Tibial artery (tissue), 4 donors: Measurements from ENCODE around the gene DSG4.

ENCODE experiments used
- DNase-seq, 2 donors: peaks; one replicate each; pipeline ENCODE4 v3.0.0-alpha.2; 2019
- H3K27ac ChIP-seq, 2 donors: fragments of 200-600 bp; sonication (generic) in 1 of 2; 1 replicate in 1 of 2; 2 replicates in 1 of 2; pipeline ENCODE4 v1.5.1; 2018 to 2019; ENCODE audit warnings: mild to moderate bottlenecking in 1 of 2
- H3K27me3 ChIP-seq, 2 donors: fragments of 200-600 bp; sonication (generic) in 1 of 2; one replicate each; pipeline versions ENCODE4 v1.5.1 to v1.6.0; 2016 to 2019
- H3K36me3 ChIP-seq, 3 donors: fragments of 200-600 bp; sonication (generic) in 2 of 3; one replicate each; pipeline ENCODE4 v1.5.1; 2016 to 2019; ENCODE audit warnings: mild to moderate bottlenecking in 2 of 3
- H3K4me1 ChIP-seq, 4 donors: fragments of 200-600 bp; sonication (generic) in 2 of 4; 1 replicate in 3 of 4; 2 replicates in 1 of 4; pipeline ENCODE4 v1.5.1; 2016 to 2019
- H3K4me3 ChIP-seq, 2 donors: fragments of 200-600 bp; sonication (generic) in 1 of 2; 1 replicate in 1 of 2; 2 replicates in 1 of 2; pipeline ENCODE4 v1.5.1; 2018 to 2019; ENCODE audit warnings: mild to moderate bottlenecking in 2 of 2
- H3K9me3 ChIP-seq, 3 donors: fragments of 200-600 bp; sonication (generic) in 1 of 3; one replicate each; pipeline ENCODE4 v1.5.1; 2016 to 2019
- intact Hi-C: fragments of 100-400 bp; cut with DNase I; formaldehyde crosslinking; loops from one replicate; pipeline ENCODE4 v1.15.0; 2023; ENCODE audit warnings: low total_unique reads
- TF ChIP-seq, protein P1 (sequence below), 2 experiments: fragments of 200-600 bp in 1 of 2; fragments of 450-650 bp in 1 of 2; IDR thresholded peaks; one replicate each; pipeline ENCODE4 v1.5.1; 2017 to 2019; ENCODE audit warnings: antibody characterized with exemption in 2 of 2, mild to moderate bottlenecking in 1 of 2, moderate library complexity in 1 of 2

DSG4 gene

DNA sequence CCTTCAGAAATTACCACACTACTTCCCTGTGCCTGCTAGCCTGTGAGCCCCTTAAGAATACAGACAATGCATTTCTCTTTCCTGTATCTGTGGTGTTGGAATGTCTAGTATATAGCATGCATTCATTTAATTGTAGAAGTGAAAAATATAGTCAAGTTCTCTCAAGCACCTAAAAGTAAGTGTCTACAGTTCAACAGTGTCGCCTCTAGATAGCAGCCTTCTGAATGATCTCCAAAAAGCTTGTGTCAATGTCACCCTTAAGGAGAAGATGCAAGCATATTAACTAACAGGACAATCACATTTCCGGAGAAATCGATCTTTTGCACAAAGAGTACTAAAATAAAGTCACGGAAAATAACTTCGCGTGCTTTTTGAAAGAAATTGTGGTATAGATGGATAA lies 43.5 kb downstream of the DSG4 start:
- no peak overlapping the region for H3K27ac ChIP-seq
- H3K9me3 ChIP-seq: no peaks in the 10 kb centered on the region
- H3K36me3 ChIP-seq: no peaks in the 10 kb centered on the region
- intact Hi-C loops: no loop called here
- TF ChIP-seq, protein P1, sequence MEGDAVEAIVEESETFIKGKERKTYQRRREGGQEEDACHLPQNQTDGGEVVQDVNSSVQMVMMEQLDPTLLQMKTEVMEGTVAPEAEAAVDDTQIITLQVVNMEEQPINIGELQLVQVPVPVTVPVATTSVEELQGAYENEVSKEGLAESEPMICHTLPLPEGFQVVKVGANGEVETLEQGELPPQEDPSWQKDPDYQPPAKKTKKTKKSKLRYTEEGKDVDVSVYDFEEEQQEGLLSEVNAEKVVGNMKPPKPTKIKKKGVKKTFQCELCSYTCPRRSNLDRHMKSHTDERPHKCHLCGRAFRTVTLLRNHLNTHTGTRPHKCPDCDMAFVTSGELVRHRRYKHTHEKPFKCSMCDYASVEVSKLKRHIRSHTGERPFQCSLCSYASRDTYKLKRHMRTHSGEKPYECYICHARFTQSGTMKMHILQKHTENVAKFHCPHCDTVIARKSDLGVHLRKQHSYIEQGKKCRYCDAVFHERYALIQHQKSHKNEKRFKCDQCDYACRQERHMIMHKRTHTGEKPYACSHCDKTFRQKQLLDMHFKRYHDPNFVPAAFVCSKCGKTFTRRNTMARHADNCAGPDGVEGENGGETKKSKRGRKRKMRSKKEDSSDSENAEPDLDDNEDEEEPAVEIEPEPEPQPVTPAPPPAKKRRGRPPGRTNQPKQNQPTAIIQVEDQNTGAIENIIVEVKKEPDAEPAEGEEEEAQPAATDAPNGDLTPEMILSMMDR (IDR thresholded peaks at IDR 0.05): no peak
- no peak overlapping the region for H3K4me3 ChIP-seq
- DNase-seq: no peak
- H3K4me1 ChIP-seq: no peaks in the 10 kb centered on the region
- H3K27me3 ChIP-seq: no peaks in the 10 kb centered on the region

DNA sequence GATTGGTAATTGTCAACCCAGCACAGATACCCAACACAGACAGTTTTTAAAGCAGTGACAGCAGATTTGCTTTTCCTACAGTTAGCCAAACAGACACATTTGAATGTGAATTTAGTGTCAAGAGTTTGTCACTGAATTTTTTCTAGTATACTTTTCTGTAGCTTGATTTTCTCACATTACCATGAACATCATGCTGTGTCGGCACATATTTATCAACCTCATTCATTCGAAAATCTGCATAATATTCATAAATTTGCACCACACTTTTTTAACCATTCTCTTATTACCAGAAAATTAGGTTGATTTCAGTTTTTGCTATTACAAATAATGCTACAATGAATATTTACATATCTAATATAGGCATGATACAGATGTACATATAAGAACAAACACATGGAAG lies 43.9 kb downstream of the DSG4 start:
- intact Hi-C loops: no loop called here

DNA sequence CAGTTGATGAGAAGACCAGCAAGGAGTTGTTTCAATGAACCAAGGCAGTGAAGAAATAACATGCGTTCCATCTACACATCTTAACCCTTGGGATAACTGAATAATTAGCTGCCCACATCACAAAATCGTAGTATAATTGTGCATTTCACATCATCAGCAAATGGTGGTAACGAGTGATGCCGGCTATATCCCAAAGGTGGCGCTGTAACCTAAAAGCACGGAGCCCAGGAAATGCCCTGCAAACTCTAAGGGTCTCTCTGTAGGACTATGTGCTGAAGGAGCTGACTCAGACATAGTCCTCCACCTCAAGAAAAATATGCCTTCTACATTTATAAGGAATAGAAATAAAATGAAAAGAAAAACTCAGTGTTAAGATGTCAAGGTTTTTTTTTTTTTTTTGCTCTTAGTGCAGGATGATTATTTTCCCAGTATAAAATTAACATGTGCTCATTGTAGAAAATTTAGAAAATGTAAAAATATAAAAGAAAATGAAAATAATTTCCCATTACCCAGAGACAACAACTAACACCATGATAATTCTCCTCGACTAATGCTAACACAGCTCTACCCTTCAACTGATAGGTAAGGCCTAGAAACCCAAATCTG lies 47.9 kb downstream of the DSG4 start:
- TF ChIP-seq, protein P1 (IDR thresholded peaks at IDR 0.05): no peak
- Histone ChIP-seq H3K4me1 (no peaks in the 10 kb centered on the region), H3K4me3 (no peak overlapping the region), H3K27me3 (no peaks in the 10 kb centered on the region), H3K36me3 (no peaks in the 10 kb centered on the region), H3K27ac (no peak overlapping the region), H3K9me3 (no peaks in the 10 kb centered on the region)
- intact Hi-C loops: no loop called here
- DNase-seq: no peak

More for the DNA sequence above, 43.9 kb downstream of the DSG4 start:
- no peaks in the 10 kb centered on the region for H3K9me3 ChIP-seq
- no peaks in the 10 kb centered on the region for H3K27me3 ChIP-seq
- no peak for DNase-seq
- H3K27ac ChIP-seq: no peak overlapping the region
- no peaks in the 10 kb centered on the region for H3K36me3 ChIP-seq
- no peaks in the 10 kb centered on the region for H3K4me1 ChIP-seq
- TF ChIP-seq, protein P1 (IDR thresholded peaks at IDR 0.05): no peak
- H3K4me3 ChIP-seq: no peak overlapping the region

DNA sequence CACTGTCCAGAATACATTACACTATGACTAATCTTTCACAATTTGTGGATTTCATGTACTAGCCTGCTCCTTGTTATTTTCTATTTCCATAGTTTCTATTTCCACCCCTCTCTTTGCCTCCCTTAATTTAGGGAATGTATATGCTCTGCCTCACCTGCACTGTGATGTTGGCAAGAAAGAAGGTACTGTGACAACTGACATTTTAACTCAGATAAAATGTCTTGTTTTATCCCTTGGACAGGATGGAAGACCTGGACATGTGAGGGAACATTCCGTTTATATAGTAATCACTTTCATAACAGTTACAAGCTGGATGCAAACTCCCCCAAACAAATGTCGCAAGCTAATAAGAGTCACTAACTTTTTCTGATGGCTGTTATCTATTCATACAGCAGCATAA lies 49.4 kb downstream of the DSG4 start:
- intact Hi-C loops: no loop called here
- no peaks in the 10 kb centered on the region for H3K36me3 ChIP-seq
- no peaks in the 10 kb centered on the region for H3K4me1 ChIP-seq
- H3K27me3 ChIP-seq: no peaks in the 10 kb centered on the region
- no peak overlapping the region for H3K4me3 ChIP-seq
- DNase-seq: no peak
- TF ChIP-seq, protein P1 (IDR thresholded peaks at IDR 0.05): no peak
- H3K27ac ChIP-seq: no peak overlapping the region
- no peaks in the 10 kb centered on the region for H3K9me3 ChIP-seq

DNA sequence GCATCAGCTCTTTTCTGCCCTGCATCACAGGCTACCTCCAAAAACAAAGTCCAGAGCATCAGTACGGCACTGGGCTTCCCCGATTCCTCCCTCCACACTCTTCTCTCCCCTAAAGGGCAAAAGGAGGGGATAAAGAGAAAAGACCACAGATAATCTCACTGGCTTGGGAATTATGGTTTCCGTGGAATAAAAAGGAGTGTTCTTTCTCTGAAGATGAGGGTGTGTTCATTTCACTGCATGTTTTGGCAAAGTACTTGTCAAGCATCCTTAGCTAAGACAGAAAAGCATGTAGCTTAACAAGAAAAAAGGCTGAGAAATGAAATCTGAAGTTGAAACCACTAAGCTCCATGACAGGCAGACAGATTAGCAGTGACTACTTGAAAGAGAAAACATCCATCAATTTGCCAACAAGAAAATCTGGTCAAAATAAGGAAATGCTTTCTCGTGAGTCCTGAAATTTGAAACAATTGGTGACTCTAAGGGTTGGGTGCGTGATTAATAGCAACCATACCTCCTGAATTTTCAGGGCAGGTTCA lies 50.4 kb downstream of the DSG4 start:
- DNase-seq: no peak
- no peaks in the 10 kb centered on the region for H3K9me3 ChIP-seq
- H3K4me3 ChIP-seq: no peak overlapping the region
- intact Hi-C loops: no loop called here
- H3K36me3 ChIP-seq: no peaks in the 10 kb centered on the region
- no peaks in the 10 kb centered on the region for H3K4me1 ChIP-seq
- TF ChIP-seq, protein P1 (IDR thresholded peaks at IDR 0.05): no peak
- no peak overlapping the region for H3K27ac ChIP-seq
- no peaks in the 10 kb centered on the region for H3K27me3 ChIP-seq
